ENCODE results near the gene SYT7. TPM values are rescaled to one million over a fixed set of nuclear protein-coding genes. Genes with fewer than 3 reads are reported as not detected.
A peak's percentile ranks its signal among the peaks of the same experiment; 100 is the strongest.

Gene SYT7
- total and polyA plus RNA-seq, 12 donors = 11.5 to 26.1 (median 18.7) TPM

DNA sequence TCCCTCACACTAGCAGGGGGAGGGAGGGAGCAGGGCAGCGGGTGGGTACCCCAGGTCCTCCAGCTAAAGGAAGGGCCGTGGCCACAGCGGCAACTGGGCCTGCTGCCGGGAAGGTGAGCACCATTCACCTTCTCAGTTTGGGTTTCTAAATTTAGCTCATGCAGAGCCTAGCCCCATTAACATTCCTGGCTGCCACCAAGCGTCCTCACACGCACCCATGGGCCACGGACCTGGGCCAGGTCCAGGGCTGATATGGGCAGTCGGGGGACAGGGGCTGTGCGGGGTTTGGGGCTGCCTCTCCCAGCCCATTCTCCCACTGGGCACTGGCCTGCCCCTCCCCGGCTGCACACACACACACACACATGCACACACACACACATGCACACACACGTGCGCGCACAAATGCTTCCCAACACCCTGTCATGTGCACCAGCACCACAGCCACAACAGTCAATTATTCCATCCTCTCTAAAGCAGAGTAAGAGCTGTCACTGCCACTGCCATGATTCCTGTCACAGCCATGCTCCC lies 28.7 kb downstream of the SYT7 start:
- intact Hi-C loops (cut with DNase I) = no loop called here
- ATAC-seq (peak; percentile 59 to 86 (median 78)), DNase-seq (peak; percentile 36 to 49)
- WGBS, 2 donors = 38 to 61% methylated on average over 13 of the region's 13 CpGs
- Histone ChIP-seq H3K36me3 (no peaks in the 10 kb centered on the region), H3K27me3 (peaks cover 0 to 43% (median 7%) of the 10 kb centered on the region in 7 donors), H3K27ac (peak overlapping the region; percentile 74 to 98 (median 86)), H3K9me3 (no peaks in the 10 kb centered on the region), H3K4me3 (peak overlapping the region in 5 of 10 donors; percentile 12 to 29 (median 20)), H3K4me1 (peaks cover 0 to 46% (median 32%) of the 10 kb centered on the region in 9 donors)
- TF ChIP-seq, protein P1, sequence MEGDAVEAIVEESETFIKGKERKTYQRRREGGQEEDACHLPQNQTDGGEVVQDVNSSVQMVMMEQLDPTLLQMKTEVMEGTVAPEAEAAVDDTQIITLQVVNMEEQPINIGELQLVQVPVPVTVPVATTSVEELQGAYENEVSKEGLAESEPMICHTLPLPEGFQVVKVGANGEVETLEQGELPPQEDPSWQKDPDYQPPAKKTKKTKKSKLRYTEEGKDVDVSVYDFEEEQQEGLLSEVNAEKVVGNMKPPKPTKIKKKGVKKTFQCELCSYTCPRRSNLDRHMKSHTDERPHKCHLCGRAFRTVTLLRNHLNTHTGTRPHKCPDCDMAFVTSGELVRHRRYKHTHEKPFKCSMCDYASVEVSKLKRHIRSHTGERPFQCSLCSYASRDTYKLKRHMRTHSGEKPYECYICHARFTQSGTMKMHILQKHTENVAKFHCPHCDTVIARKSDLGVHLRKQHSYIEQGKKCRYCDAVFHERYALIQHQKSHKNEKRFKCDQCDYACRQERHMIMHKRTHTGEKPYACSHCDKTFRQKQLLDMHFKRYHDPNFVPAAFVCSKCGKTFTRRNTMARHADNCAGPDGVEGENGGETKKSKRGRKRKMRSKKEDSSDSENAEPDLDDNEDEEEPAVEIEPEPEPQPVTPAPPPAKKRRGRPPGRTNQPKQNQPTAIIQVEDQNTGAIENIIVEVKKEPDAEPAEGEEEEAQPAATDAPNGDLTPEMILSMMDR (IDR thresholded peaks at IDR 0.05) = no peak

DNA sequence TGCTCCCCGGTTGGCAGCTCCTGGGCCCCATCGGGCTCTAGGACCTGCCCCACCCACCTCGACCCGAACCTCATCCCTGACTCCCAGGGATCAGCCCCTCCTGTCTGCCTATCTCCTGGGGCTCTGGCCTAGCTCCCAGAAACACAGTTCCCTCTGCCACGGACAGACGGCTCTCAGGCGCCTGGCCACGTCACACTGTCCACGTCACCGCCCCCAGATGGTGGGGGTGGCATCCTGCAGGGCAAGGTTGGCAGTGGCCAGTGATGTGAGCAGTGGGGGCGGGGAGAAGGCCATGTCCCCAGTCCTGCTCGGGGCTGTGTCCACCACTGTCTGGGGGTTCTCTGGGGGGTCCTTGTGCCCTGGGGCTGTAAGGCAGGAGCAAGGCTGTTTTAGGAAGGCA lies 29.2 kb downstream of the SYT7 start:
- ATAC-seq = peak; percentile 50 to 91 (median 85)
- Histone ChIP-seq H3K4me1 (peaks cover 0 to 46% (median 32%) of the 10 kb centered on the region in 9 donors), H3K27ac (peak overlapping the region; percentile 74 to 98 (median 86)), H3K36me3 (no peaks in the 10 kb centered on the region), H3K9me3 (no peaks in the 10 kb centered on the region), H3K4me3 (peak overlapping the region in 5 of 10 donors; percentile 12 to 29 (median 20)), H3K27me3 (peaks cover 0 to 37% (median 7%) of the 10 kb centered on the region in 7 donors)
- TF ChIP-seq, protein P1 (IDR thresholded peaks at IDR 0.05) = peak in 2 of 9 donors; percentile 4 to 18
- DNase-seq = peak; percentile 78 to 79
- WGBS, 2 donors = 35 to 48% methylated on average over 12 of the region's 12 CpGs
- intact Hi-C loops (cut with DNase I) = no loop called here

DNA sequence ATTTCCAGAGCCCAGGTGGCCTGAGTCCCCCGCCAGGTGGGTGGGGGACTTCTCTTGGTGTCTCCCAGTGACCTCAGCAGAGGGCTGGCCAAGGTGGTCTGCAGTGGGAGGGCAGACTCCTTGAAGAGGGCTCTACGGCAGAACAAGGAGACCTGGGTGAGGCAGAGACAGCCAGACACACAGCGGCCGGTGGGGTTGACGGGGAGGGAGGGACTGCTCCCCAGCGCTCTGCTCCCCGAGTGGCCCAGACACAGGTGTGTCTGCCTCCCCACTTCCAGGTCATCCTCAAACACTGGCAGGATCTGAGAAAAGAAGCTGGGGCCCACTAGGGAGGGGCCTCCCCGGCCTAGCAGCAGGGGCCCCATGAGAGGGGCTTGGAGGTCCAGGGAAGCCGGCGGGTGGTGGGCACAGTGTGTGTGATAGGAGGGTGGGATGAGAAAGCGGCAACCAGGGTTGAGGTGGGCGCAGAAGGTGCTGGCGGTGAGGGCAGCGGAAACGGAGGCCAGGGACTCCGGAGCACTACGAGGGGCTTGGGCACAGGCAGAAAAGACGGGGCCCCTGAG lies 30.1 kb downstream of the SYT7 start:
- Histone ChIP-seq H3K27me3 (peaks cover 0 to 28% (median 7%) of the 10 kb centered on the region in 7 donors), H3K9me3 (no peaks in the 10 kb centered on the region), H3K4me1 (peaks cover 0 to 46% (median 32%) of the 10 kb centered on the region in 9 donors), H3K4me3 (no peak overlapping the region), H3K36me3 (no peaks in the 10 kb centered on the region), H3K27ac (peak overlapping the region in 4 of 10 donors; percentile 52 to 98 (median 92))
- TF ChIP-seq, protein P1 (IDR thresholded peaks at IDR 0.05) = no peak
- WGBS, 2 donors = 94 to 96% methylated on average over 18 of the region's 18 CpGs
- intact Hi-C loops (cut with DNase I) = no loop called here
- DNase-seq (no peak), ATAC-seq (no peak)

DNA sequence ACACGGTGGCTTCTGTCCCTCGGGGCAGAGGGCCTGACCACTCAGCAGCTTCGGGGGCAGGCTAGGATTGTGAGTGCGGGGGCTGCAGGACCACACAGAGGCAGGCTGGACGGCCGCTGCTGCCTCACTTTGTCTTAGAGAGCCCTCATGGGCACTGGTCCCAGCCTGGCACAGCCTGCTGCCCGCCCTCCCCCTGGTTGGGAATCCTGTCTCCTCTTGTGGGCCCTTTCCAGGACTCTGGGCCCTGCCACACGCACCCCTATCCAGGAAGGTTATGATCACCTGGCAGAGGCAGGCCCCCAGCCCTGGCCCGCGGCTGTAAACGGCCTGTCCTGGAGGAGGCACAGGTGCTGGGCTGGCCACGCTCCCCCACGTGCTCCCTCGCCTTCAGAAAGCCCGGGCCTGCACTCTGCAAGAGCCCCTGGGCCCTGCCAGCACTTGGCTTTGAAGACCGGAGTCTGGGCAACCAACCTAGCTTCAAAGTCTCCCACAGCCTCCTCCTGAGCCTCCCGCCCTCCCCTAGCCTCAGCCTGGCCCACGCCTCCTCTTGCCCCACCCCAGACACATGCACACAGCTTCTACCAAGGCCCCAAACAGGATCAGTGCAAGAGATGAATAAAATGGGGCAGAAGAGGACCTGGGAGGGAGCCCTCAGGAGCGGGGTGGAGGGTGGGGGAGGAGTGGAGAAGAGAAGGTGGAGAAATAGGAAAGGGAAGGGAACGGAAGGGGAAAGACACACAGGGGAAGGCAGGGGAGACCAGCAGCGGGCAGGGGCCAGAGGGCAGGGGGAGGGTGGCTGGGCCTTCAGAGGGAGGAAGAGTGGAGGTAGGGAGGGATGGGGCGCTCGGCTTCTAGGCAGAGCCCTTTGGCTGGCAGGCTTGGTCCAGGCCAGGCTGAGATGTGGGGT lies 31.0 kb downstream of the SYT7 start:
- intact Hi-C loops (cut with DNase I) = no loop called here
- no peaks in the 10 kb centered on the region for H3K36me3 ChIP-seq
- DNase-seq = peak; percentile 41 to 54

More for the DNA sequence above, 31.0 kb downstream of the SYT7 start:
- peak overlapping the region in 4 of 10 donors; percentile 34 to 98 (median 54) for H3K27ac ChIP-seq
- H3K9me3 ChIP-seq = no peaks in the 10 kb centered on the region
- ATAC-seq = peak in 7 of 8 donors; percentile 5 to 52 (median 17)
- 66 to 69% methylated on average over 23 of the region's 23 CpGs for WGBS, 2 donors
- peaks cover 0 to 20% (median 0%) of the 10 kb centered on the region in 7 donors for H3K27me3 ChIP-seq
- TF ChIP-seq, protein P1 (IDR thresholded peaks at IDR 0.05) = no peak
- H3K4me3 ChIP-seq = no peak overlapping the region
- H3K4me1 ChIP-seq = peaks cover 0 to 46% (median 33%) of the 10 kb centered on the region in 9 donors
